Left kidney (tissue), 2 donors: ENCODE data around the gene MFAP4. TPM values are rescaled to one million over a fixed set of nuclear protein-coding genes. Genes with fewer than 3 reads are reported as not detected.

Experiments
- DNase-seq: peaks from one replicate; pipeline ENCODE4 v3.0.0-alpha.2; 2013
- polyA plus RNA-seq: library from polyadenylated mRNA; unstranded; fragments of 120-200 nt; gene quantifications from one replicate; pipeline ENCODE4 v1.2.1, GENCODE V29; 2013; ENCODE audit not compliant: insufficient read length

The MFAP4 gene
- polyA plus RNA-seq, 1 donor, result 178 TPM

DNA sequence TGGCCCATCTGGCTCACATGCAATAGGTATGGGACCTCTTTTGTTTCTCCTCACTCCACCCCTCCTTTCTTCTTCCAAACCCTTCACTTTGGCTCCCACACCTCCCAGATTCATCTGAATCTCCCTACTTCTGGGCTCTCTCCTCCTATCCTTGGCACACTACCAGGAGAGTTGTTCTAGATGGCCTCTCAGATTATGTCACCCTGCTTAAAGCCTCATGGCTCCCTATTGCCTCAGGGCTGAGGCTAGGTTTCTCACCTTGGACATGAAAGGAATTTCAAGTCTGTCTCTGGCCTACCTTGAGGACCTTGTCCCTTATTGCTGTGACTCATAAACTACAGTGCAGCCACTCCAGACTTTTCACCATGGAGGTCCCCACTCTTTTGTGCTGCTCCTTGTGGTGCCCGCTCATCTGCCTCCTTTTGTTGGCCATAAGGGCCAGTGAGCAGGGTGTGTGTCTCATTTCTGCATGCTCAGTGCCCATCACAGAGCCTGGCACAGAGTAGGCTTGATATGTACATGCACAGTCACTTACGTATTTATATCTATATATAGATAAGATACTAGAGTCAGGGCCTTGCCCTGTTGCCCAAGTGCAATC is 1.0 kb upstream of the MFAP4 start:
- DNase-seq, result no peak

GRCh38 chr17:19386051-19386929 is 700 bp downstream of the MFAP4 start:
- no peak for DNase-seq

DNA sequence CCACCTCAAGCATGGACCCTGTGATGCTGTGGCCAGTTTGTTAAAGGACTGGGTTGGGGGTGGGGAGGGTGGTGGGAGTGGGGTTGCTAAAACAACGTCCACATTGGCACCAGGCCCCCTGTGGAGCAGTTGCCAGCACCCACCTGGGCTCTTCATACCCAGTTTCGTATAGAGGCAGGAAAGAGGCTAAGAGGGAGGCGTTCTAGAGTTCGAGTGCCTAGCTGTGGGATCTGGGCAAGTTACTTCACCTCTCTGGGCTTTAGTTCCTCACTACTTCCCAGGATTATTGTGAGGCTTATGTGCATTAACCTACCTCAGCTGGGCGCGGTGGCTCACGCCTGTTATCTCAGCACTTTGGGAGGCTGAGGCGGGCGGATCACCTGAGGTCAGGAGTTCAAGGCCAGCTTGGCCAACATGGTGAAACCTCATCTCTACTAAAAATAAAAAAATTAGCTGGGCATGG is 1.4 kb downstream of the MFAP4 start:
- no peak for DNase-seq

GRCh38 chr17:19384723-19385391 is 2.1 kb downstream of the MFAP4 start:
- DNase-seq, result peak; percentile 88

- DNase-seq, result no peak
These were observed 3.1 kb downstream of the MFAP4 start for GRCh38 chr17:19383681-19384470.

- no peak for DNase-seq
These were observed 4.2 kb downstream of the MFAP4 start for GRCh38 chr17:19382531-19383444.

DNA sequence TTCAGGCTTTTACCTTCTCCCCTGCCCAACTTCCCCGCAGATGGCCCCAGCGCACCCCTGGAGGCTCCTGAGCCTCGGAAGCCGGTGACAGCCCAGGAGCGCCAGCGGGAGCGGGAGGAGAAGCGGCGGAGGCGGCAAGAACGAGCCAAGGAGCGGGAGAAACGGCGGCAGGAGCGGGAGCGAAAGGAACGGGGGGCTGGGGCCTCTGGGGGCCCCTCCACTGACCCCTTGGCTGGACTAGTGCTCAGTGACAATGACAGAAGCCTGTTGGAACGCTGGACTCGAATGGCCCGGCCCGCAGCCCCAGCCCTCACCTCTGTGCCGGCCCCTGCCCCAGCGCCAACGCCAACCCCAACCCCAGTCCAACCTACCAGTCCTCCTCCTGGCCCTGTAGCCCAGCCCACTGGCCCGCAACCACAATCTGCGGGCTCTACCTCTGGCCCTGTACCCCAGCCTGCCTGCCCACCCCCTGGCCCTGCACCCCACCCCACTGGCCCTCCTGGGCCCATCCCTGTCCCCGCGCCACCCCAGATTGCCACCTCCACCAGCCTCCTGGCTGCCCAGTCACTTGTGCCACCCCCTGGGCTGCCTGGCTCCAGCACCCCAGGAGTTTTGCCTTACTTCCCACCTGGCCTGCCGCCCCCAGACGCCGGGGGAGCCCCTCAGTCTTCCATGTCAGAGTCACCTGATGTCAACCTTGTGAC is 5.1 kb downstream of the MFAP4 start:
- no peak for DNase-seq

- no peak for DNase-seq
These were observed 5.6 kb downstream of the MFAP4 start for GRCh38 chr17:19381361-19381740.

DNA sequence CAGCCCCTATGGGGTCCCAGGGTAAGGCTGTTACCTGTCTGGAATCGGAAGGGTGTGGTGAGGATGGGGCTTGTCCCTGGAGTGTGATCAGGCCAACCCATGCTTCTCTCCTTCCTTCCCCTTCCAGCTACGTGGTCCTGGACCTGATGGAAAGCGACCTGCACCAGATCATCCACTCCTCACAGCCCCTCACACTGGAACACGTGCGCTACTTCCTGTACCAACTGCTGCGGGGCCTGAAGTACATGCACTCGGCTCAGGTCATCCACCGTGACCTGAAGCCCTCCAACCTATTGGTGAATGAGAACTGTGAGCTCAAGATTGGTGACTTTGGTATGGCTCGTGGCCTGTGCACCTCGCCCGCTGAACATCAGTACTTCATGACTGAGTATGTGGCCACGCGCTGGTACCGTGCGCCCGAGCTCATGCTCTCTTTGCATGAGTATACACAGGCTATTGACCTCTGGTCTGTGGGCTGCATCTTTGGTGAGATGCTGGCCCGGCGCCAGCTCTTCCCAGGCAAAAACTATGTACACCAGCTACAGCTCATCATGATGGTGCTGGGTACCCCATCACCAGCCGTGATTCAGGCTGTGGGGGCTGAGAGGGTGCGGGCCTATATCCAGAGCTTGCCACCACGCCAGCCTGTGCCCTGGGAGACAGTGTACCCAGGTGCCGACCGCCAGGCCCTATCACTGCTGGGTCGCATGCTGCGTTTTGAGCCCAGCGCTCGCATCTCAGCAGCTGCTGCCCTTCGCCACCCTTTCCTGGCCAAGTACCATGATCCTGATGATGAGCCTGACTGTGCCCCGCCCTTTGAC is 6.3 kb downstream of the MFAP4 start:
- no peak for DNase-seq

DNA sequence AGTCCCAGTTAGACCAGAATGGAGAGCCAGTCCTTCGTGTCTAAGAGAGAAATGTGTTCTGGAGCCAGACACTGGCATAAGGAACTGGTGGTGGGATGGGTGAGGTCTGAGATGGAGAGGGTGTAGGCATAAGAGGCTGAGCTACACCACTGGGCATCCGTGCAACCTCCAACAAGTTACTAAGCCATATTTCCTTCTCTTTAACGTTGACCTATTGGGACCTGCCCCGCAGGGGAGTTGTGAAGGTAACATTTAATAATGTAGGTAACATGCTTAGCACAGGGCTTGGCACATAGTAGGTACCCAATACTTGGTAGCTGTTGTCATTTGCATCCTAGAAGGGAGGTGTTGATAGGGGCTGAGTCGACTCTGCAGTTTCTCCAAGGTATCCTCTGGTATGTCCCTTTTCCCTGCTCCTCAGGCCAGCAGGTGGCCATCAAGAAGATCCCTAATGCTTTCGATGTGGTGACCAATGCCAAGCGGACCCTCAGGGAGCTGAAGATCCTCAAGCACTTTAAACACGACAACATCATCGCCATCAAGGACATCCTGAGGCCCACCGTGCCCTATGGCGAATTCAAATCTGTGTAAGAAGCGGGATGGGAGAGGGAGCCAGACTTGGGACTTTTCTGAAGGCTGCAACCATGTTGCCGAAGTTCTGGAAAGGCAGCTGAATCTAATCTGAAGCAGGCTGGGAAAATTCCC is 7.5 kb downstream of the MFAP4 start:
- DNase-seq, result no peak

GRCh38 chr17:19378416-19379360 is 8.3 kb downstream of the MFAP4 start, which contains the start of gene MAPK7:
Gene MAPK7 (plus strand): TSS chr17:19378498. CDS start chr17:19378901, 403 bp downstream.
- no peak for DNase-seq

- peak; percentile 97 for DNase-seq
These were observed 9.2 kb downstream of the MFAP4 start for GRCh38 chr17:19377602-19378415.

- DNase-seq, result no peak
These were observed 10.2 kb downstream of the MFAP4 start for GRCh38 chr17:19376811-19377210.

DNA sequence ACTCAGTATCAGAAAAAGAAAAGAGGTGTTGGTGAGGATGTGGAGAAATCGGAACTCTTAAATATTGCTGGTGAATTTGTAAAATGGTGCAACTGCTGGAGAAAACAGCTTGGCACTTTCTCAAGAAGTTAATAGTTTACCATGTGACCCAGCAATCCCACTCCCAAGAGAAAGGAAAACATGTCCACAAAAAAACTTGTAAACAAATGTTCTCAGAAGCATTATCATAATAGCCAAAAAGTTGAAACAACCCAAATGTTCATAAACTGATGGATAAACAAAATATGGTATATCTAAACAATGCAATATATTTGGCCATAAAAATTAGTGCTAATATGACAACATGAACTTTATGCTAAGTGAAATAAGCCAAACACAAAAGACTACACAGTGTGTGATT is 11.3 kb downstream of the MFAP4 start:
- DNase-seq, result no peak

DNA sequence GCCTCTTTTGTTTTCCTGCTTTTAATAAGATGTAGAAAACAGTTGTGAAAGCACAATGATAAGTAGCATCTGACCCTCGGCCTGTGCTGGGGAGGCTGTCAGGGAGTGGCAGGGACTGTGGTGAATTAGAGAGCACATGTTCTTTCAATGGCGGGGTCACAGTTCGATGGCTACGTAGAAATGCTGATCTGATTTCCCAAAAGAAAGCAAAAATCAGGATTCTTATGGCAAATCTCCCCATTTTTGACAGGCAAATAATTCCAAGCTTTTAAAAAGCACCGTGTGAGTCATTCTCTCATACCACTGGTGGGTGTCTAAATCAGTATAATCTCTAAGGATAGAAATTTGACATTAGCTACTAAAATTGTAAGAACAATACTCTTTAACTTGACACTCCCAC is 12.9 kb downstream of the MFAP4 start:
- DNase-seq, result no peak

GRCh38 chr17:19372866-19373504 is 14.0 kb downstream of the MFAP4 start:
- DNase-seq, result no peak
